LNCaP clone FGC (cell line): ENCODE results near the gene RALB.

Experiments
- DNase-seq: peaks from one replicate; pipeline ENCODE4 v3.0.0-alpha.2; 2011; ENCODE audit warnings: low read depth
- H3K4me3 ChIP-seq: 2 replicates; pipeline ENCODE4 v1.5.1; 2011; ENCODE audit warnings: mild to moderate bottlenecking, low read depth, low read length, control low read depth
- CTCF ChIP-seq: IDR thresholded peaks from 2 replicates; pipeline ENCODE4 v1.5.1; 2012; ENCODE audit warnings: mild to moderate bottlenecking; ENCODE audit not compliant: control insufficient read depth, insufficient read depth; ENCODE audit errors: extremely low read depth

The RALB gene

GRCh38 chr2:120220756-120221155, 31.9 kb upstream of the RALB start:
- DNase-seq: no peak
- H3K4me3 ChIP-seq: no peak overlapping the region
- no peak for TF ChIP-seq CTCF

DNA sequence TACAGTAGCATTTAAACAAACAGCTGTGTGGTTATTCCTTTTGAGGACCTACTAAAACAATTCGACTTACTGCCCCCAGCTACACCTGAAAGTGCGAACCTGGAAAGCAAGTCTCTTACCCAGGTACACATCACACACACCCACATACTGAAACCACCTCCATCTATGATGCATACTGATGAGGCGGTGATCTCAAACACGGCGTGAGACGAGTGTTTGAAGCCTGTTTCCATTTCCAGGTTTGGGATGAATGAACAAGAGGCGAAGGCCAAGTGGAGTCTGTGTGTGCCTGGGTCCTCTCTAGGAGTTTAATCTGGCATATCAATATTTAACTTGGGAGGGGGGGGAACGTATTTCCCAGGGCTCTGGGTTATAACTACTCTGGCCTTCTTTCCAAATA, 31.0 kb upstream of the RALB start:
- H3K4me3 ChIP-seq: no peak overlapping the region
- no peak for DNase-seq
- TF ChIP-seq CTCF: no peak

DNA sequence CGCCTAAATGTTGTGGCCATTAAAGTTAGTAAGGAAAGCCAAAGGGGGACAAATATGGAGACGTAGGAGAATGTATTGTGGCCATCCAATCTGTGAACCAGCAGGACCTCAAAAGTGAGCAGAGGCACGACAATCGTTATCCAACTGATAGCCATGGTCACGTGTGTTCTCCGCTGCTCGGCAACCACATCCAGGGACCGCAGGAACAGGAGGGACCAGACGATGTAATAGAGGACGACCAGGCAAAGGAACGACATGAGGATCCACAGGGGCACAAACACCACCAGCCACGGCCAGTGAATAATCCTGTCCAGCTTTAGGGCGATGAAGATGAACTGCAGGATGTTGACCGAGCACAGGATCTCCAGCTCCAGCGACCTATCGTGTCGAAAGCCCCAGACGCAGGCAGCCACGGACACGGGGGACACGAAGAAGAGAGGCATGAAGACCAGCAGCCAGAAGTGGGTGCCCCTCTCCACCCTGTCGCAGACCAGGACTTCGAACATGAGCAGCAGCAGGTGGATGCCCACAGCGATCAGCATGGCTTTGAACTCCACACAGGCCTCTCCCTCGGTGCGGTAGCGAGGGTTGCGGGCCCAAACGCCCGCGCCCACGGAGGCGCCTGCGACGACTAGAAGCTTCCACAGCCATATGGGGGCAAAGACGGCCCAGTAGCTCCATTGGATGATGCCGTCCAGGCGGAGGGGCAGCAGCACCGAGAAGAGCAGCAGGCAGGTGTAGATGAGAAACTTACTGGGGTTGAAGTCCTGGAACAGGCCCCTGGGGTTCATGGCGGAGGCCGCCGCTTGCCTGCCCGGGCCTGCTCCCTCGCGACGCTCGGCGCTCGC, 30.2 kb upstream of the RALB start:
- peak overlapping the region; percentile 53 for H3K4me3 ChIP-seq
- DNase-seq: no peak
- TF ChIP-seq CTCF: no peak

DNA sequence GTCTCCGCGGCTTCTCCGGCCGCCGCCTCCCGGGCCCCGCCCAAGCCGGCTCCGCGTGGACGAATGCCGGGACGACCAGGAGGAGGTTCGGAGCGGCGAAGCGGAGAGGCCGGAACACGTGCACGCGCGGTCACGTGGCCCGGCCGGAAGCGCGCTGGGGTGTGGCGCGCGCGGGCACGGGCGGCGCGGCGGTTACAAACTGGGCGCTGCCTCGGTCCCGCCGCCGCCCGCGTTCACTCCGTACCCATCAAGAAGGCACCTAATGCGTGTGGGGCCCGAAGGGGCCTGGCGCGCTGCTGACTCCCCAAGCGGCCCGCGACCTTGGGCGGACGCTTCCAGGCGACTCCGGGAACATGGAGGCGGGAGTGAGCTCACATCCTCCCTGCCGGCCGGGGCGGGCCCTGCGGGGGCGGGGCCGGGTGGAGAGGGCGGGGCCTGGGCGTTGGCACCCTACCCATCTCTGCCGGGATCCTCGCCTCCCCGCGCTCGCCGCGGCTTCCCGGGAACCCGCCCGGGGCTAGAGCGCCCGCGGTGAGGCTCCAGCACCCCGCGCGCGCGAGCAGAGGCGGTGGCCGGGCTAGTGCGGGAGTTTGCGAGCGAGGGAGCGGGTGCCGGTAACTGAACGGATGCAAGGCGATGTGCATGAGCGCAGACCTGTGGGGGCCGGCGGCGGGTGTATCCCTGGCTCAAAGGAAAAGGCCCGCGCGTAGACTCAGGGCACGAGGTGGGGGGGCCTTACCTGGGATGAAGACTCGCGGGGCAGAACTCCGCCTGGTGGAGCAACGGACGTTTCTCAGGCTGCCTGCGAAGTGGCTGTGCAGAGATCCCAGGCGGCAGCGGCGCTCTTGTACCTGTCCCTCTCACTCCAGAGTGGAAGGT, 29.4 kb upstream of the RALB start, which contains the start of gene TMEM185B:
TMEM185B (minus strand) TSS at position 367 of the 879 bp plus-strand sequence. CDS start 424 bp downstream, outside the sequence.
- peak; percentile 44 for DNase-seq
- H3K4me3 ChIP-seq: peak within 1 kb of the TSS; percentile 53
- no peak for TF ChIP-seq CTCF

- DNase-seq: no peak
Measured at GRCh38 chr2:120224256-120224655, 28.4 kb upstream of the RALB start.

More at GRCh38 chr2:120224256-120224655, 28.4 kb upstream of the RALB start:
- peak overlapping the region; percentile 53 for H3K4me3 ChIP-seq
- TF ChIP-seq CTCF: no peak
